Measurements from ENCODE around the gene DLG2. TPM values are rescaled to one million over a fixed set of nuclear protein-coding genes. Genes with fewer than 3 reads are reported as not detected.

The DLG2 gene
- total and polyA plus RNA-seq, 2 of the 4 experiments (the other 2 are of a cell fraction) = 0.31 to 0.36 TPM

- H3K27me3 ChIP-seq (ENCODE audit: control insufficient read depth, insufficient read depth, low read length) = no peaks in the 10 kb centered on the region
- POLR2A ChIA-PET (ENCODE audit: unreplicated experiment) = no interaction called here
- H3K4ac ChIP-seq (ENCODE audit: low read depth, low read length) = no peak overlapping the region
- ATAC-seq (ENCODE audit: low read depth) (no peak), DNase-seq (no peak)
- H3K36me3 ChIP-seq (ENCODE audit: control insufficient read depth, insufficient read depth, low read length) = no peaks in the 10 kb centered on the region
- H3K9me3 ChIP-seq (ENCODE audit: control insufficient read depth, insufficient read depth, low read length) = no peaks in the 10 kb centered on the region
- H3K23ac ChIP-seq (ENCODE audit: low read depth, low read length) = no peak overlapping the region
- H3K18ac ChIP-seq (ENCODE audit: low read depth, low read length) = no peak overlapping the region
- H3K27ac ChIP-seq (ENCODE audit: insufficient read depth, low read length) = no peak overlapping the region
- H4K8ac ChIP-seq (ENCODE audit: low read depth in 2 of 2, low read length in 2 of 2) = no peak overlapping the region
- in situ Hi-C loops (cut with MboI; ENCODE audit: low sequenced_read_pairs) = no loop called here
- no peak for TF ChIP-seq NFE2L2 (IDR thresholded peaks at IDR 0.05; ENCODE audit: low read depth, low read length)
- no peak overlapping the region for H2AK9ac ChIP-seq (replicated peaks; ENCODE audit: low read depth, low read length, poor library complexity)
- H3K14ac ChIP-seq (replicated peaks; ENCODE audit: low read depth, low read length) = no peak overlapping the region
- intact Hi-C loops (cut with micrococcal nuclease) = no loop called here
- WGBS, 2 experiments (ENCODE audit: extremely low coverage in 2 of 2, insufficient read length in 1 of 2) = 40% methylated on average over 1 of the region's 1 CpG; no CpG with 5 or more reads in 1 of the 2 experiments
- H3K79me1 ChIP-seq (ENCODE audit: low read depth in 1 of 2, low read length in 2 of 2) = no peaks in the 10 kb centered on the region
- no peak overlapping the region for H3K56ac ChIP-seq (ENCODE audit: extremely low read depth, insufficient read depth, low read length)
- no peak overlapping the region for H2BK15ac ChIP-seq (ENCODE audit: low read depth, low read length)
- H2AFZ ChIP-seq (replicated peaks; ENCODE audit: low read length, poor library complexity) = no peak overlapping the region
- H4K5ac ChIP-seq (ENCODE audit: low read depth, low read length) = no peak overlapping the region
- no peak overlapping the region for H3K9ac ChIP-seq (ENCODE audit: low read depth, low read length)
- H4K20me1 ChIP-seq (ENCODE audit: insufficient read depth, low read length) = no peaks in the 10 kb centered on the region
- CTCF ChIA-PET = interaction anchor here (0.5 kb wide), 1 partner anchor 457 kb away, joined by 3 read pairs; no protein-coding TSS in a partner anchor
- H2BK20ac ChIP-seq (ENCODE audit: low read depth, low read length) = no peak overlapping the region
- no peak overlapping the region for H3K4me3 ChIP-seq (ENCODE audit: insufficient read depth, low read depth, low read length)
- H3K9me1 ChIP-seq (ENCODE audit: insufficient read depth, low read length) = no peaks in the 10 kb centered on the region
- dilution Hi-C loops (cut with HindIII; ENCODE audit: low sequenced_read_pairs, unreplicated experiment) = no loop called here
- BruUV-seq (replicated peaks) = no TSS peak
- no peak overlapping the region for H2BK120ac ChIP-seq (ENCODE audit: low read depth, low read length)
- H3K4me2 ChIP-seq (ENCODE audit: low read depth, low read length) = no peak overlapping the region
- no peak overlapping the region for H2BK5ac ChIP-seq (ENCODE audit: low read depth, low read length, poor library complexity, severe bottlenecking)
- H4K91ac ChIP-seq (ENCODE audit: insufficient read depth, low read depth, low read length) = no peak overlapping the region
- H2AK5ac ChIP-seq (ENCODE audit: low read depth, low read length) = no peak overlapping the region
- no peaks in the 10 kb centered on the region for H3K4me1 ChIP-seq (ENCODE audit: control insufficient read depth, insufficient read depth, low read length)
These were observed 808.0 kb downstream of the DLG2 start for GRCh38 chr11:84819128-84819527.

Measured in IMR-90 (cell line).